Measurements from ENCODE around the gene MT1E. TPM values are rescaled to one million over a fixed set of nuclear protein-coding genes. Genes with fewer than 3 reads are reported as not detected.

The MT1E gene
- total and polyA plus RNA-seq, 2 of the 13 experiments (the other 11 are each of a cell fraction or from before 2014, with no cell fraction given) = 110 to 1,072 TPM

- TF ChIP-seq ZNF318 (CRISPR knock-in tag; IDR thresholded peaks at IDR 0.05) (no peak), ZNF678 (CRISPR knock-in tag; IDR thresholded peaks at IDR 0.05) (no peak), ZNF740 (CRISPR knock-in tag; IDR thresholded peaks at IDR 0.05) (peak; percentile 79), SAFB2 (CRISPR knock-in tag; IDR thresholded peaks at IDR 0.05; ENCODE audit: borderline replicate concordance, low read depth) (peak; percentile 33; the same call in 1 of the 2 replicates), CEBPB (IDR thresholded peaks at IDR 0.05; ENCODE audit: borderline replicate concordance, low read depth, low read length) (no peak), GMEB1 (CRISPR knock-in tag; IDR thresholded peaks at IDR 0.05; ENCODE audit: borderline replicate concordance) (peak; percentile 49; the same call in 1 of the 2 replicates), ELF3 (CRISPR knock-in tag; IDR thresholded peaks at IDR 0.05) (no peak; the same call in 1 of the 2 replicates), ZNF800 (CRISPR knock-in tag; IDR thresholded peaks at IDR 0.05) (peak; percentile 97)
- TF ChIP-seq, protein P1, sequence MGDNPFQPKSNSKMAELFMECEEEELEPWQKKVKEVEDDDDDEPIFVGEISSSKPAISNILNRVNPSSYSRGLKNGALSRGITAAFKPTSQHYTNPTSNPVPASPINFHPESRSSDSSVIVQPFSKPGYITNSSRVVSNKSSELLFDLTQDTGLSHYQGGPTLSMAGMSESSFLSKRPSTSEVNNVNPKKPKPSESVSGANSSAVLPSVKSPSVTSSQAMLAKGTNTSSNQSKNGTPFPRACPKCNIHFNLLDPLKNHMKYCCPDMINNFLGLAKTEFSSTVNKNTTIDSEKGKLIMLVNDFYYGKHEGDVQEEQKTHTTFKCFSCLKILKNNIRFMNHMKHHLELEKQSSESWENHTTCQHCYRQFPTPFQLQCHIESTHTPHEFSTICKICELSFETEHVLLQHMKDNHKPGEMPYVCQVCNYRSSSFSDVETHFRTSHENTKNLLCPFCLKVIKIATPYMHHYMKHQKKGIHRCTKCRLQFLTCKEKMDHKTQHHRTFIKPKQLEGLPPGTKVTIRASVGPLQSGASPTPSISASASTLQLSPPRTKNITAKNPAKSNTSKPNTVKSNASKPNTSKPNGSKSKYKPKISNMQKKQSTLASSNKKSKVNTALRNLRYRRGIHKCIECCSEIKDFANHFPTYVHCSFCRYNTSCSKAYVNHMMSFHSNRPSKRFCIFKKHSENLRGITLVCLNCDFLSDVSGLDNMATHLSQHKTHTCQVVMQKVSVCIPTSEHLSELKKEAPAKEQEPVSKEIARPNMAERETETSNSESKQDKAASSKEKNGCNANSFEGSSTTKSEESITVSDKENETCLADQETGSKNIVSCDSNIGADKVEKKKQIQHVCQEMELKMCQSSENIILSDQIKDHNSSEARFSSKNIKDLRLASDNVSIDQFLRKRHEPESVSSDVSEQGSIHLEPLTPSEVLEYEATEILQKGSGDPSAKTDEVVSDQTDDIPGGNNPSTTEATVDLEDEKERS (CRISPR knock-in tag; IDR thresholded peaks at IDR 0.05) = 0 out of 2 replicates have a peak, but pooled peaks have one; percentile 16
Measured at GRCh38 chr16:56608043-56608875, 17.3 kb upstream of the MT1E start, which contains the start of gene MT2A (continued).

Measured in HepG2 (cell line).